ENCODE measurements around the gene EEFSEC. TPM values are rescaled to one million over a fixed set of nuclear protein-coding genes. Genes with fewer than 3 reads are reported as not detected.

The EEFSEC gene
- total RNA-seq, 2 donors from 2014 or later = 15.7 to 17.2 TPM

DNA sequence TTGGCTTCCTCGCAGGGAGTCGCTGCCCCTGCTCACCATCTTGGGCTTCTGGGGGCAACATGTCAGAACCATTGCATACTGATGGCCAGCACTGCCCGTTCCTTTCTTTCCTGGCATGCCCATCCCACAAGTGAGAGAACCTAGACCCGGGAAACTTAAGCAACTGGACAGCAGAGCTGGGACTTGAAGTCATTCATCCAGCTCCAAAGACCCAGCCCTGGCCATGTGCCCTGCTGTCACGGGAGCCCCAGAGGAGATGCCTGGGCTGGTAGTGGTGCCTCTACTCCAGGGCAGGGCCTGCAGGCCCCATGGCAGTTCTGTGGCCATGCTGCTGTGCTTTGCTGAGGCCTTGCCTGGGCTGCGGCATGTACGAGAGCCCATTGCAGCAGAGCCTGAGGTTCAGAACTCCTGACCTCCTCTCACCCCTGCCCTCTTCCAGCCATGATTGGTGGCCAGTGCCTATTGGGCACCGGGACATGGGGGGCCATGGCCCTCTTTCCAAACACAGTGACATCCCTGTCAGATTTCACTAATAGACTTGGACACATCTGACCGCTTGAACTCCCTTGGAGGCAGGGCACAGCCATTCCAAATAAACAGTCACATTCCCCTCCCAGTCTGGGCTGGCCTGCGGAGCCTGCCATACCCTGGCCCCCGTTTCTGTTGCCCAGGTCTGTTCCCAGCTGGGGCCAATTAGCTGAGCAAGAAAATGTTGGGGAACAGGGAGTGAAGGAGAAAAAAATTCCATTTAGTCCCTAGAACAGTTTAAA lies 115.9 kb downstream of the EEFSEC start:
- Mint-ChIP-seq H3K4me3 (no peak overlapping the region), H3K27me3 (ENCODE audit: low read depth) (no peaks in the 10 kb centered on the region), H3K9me3 (no peaks in the 10 kb centered on the region), H3K36me3 (ENCODE audit: insufficient read depth in 2 of 2) (no peaks in the 10 kb centered on the region), H3K4me1 (ENCODE audit: low read depth) (no peaks in the 10 kb centered on the region), H3K27ac (no peak overlapping the region)
- no peak for ATAC-seq (replicated peaks in 1 of 2)
- DNase-seq = no peak

DNA sequence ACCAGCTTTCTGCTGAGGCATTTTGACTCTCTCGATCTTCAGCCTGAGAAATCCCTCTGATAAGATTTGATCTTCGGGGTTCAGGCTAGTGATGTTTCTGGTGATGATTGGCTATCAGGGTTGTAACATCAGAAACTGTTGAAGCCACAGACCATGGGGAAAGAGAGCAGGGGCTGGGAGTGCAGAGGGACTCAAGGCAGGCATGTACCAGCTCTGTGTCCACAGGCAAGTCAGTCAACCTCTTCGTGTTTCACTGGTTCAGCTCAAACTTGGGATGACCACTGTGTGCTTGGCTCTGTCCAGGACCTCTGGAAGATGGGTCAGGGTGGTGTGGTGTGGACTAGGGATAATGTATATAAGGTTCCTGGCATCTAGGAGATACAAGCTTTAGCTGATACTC lies 116.5 kb downstream of the EEFSEC start:
- H3K36me3 Mint-ChIP-seq (ENCODE audit: insufficient read depth in 2 of 2) = no peaks in the 10 kb centered on the region
- H3K27ac Mint-ChIP-seq = no peak overlapping the region
- H3K4me3 Mint-ChIP-seq = no peak overlapping the region
- no peaks in the 10 kb centered on the region for H3K9me3 Mint-ChIP-seq
- no peaks in the 10 kb centered on the region for H3K27me3 Mint-ChIP-seq (ENCODE audit: low read depth)
- no peaks in the 10 kb centered on the region for H3K4me1 Mint-ChIP-seq (ENCODE audit: low read depth)
- ATAC-seq (replicated peaks in 1 of 2) (no peak), DNase-seq (no peak)

DNA sequence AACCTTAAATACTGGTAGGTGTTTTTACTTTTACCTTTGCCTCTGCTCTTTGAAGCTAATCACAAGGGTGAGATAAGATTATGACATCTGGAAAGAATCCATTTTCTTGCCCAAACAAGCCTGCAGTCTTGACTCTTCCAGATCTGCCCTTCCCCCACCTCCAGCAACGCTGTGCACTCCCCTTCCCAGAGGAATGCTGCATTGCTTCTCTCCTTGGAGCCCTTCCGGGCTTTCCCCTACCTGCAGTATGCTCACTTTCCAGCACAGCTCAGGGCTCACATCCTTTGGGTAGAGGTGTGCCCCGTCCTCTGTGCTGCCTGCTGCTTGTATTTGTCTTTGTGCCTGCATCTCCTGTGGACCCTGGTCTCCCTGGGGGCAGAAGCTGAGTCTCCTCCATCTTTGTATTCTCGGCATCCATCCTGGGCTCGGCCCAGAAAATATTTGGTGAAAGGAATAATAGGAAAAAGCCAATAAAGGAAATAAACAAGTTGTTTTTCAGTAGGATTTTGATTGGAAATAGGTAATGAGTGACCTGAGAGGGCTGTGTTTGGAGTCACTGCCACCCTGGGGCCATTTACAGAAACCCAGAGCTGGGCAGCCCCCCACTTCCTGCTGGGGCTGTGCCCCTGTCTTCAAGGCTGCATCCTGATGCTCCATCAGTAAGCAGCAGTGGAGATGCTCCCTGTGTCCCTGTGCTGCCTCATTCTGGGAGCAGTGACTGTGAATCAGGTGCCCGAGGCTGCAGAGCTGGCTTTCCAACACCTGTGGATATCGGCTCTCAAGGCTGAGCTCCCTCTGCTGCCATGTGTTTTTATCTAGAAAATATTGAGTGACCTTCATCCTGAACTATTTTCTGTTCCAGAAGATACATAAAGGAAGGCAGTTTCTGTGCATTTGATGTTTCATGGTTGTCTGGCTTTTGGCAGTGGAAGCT lies 117.5 kb downstream of the EEFSEC start:
- Mint-ChIP-seq H3K36me3 (ENCODE audit: insufficient read depth in 2 of 2) (no peaks in the 10 kb centered on the region), H3K9me3 (no peaks in the 10 kb centered on the region), H3K27me3 (ENCODE audit: low read depth) (no peaks in the 10 kb centered on the region), H3K27ac (no peak overlapping the region), H3K4me3 (no peak overlapping the region), H3K4me1 (ENCODE audit: low read depth) (no peaks in the 10 kb centered on the region)
- DNase-seq (no peak), ATAC-seq (replicated peaks in 1 of 2) (no peak)

DNA sequence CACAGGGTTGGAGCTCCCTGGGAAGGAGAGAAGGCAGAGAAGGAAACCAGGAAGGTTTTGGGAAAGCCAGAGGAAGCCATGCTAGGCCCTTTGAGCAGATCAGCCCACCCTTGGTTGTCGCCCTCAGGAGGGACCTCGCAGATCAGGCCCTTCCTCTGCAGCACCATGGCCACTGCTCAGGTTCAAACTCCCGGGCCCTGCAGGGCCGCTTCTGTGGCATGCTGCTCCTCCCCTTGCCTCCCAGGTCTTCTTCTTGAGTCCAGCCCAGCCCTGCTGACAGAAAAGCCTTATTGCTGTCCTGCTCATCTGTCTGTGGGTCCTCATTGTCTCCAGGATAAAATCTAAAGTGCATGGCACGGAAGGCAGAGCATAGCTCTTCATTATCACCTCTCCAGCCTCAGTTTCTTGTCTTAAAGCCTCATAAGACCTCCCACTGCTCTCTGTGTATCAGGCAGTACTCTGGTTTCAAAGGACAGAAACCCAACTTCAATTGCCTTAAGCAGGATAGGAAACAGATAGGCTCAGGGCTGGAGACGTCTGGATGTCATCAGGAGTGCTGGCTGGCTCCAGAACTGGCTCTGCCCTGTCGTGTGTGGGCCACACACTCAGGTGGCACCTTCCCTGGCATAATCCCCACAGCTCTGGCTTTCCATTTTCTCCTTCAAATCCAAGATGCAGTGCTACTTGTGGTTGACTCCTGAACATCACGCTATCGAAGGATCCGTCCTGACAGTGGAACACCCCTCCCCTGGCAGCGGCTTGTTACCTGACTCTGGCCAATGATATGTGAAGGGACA lies 118.5 kb downstream of the EEFSEC start:
- Mint-ChIP-seq H3K36me3 (ENCODE audit: insufficient read depth in 2 of 2) (no peaks in the 10 kb centered on the region), H3K27me3 (ENCODE audit: low read depth) (no peaks in the 10 kb centered on the region), H3K4me3 (no peak overlapping the region), H3K27ac (no peak overlapping the region), H3K4me1 (ENCODE audit: low read depth) (no peaks in the 10 kb centered on the region), H3K9me3 (no peaks in the 10 kb centered on the region)
- DNase-seq (no peak), ATAC-seq (replicated peaks in 1 of 2) (no peak)

DNA sequence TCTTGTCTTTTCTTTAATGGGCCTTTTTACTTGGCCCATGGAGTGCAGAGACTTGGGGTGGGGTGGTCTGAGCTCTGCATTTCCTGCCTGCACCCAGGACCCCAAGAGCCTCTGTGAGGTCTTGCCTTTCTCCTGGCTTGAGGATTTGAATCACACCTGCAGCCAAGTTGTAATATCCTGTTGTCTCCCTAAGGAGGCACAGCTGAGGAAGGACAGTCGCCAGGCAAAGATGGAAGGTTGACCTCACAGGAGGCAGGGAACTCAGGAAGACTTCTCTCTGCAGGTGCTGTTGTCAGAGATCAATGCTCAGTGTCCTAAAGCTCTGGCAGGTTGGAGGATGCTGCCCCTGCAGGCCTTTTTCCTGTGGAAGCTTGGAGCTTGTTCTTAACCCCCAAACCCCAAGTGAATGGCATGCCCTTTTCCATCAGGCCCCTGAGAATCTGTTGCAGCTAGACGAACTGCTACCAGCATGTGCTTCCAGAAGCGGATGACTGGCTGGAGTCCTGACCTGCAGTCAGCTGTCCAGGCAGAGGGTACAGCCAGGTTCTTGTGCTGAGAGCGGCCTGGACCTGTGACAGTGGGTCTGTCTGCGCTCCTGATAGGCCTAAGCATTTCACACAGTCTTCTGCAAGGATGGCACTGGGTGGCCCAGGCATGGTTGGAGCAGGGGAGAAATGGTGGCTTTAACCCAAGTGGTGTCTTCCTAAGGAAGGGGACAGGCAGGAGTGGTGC lies 120.0 kb downstream of the EEFSEC start:
- no peak overlapping the region for H3K4me3 Mint-ChIP-seq
- H3K36me3 Mint-ChIP-seq (ENCODE audit: insufficient read depth in 2 of 2) = no peaks in the 10 kb centered on the region
- H3K27ac Mint-ChIP-seq = no peak overlapping the region
- no peaks in the 10 kb centered on the region for H3K27me3 Mint-ChIP-seq (ENCODE audit: low read depth)
- no peak for ATAC-seq (replicated peaks in 1 of 2)
- no peak for DNase-seq
- no peaks in the 10 kb centered on the region for H3K9me3 Mint-ChIP-seq
- no peaks in the 10 kb centered on the region for H3K4me1 Mint-ChIP-seq (ENCODE audit: low read depth)

DNA sequence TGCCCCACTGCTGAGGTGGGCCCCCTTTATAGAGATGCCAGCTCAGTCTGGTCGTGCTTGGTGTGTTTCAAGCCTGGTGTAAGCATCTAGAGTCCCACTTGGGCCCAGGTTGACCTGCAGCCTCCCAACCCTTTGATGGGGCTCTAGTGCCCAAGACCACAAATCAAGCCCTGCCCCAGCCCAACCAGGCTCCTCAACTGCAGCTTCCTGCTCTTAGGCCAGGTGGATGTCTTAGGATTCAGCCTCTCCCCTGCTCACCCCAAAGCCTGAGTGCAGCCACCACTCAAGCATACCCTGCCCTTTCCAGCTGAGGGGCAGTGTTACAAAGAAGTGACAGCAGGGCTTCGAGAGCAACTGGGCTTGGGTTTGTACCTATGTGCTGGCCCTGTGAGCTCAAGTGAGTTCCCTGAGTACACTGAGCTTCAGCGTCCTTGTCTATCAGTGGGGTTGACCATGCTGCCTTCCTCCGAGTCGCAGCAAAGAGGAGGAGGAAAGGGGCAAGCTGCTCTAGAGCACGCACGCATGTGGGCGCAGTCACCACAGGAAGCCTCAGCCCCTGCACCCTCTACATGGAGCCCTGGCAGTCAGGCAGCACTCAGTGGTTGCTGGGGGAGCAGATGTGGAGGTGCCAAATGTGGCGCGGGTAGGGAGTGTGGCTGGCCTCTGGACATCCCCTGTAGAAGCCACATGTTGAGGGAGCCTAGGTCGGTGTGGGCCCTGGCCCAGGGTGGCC lies 120.7 kb downstream of the EEFSEC start:
- Mint-ChIP-seq H3K36me3 (ENCODE audit: insufficient read depth in 2 of 2) (no peaks in the 10 kb centered on the region), H3K27me3 (ENCODE audit: low read depth) (no peaks in the 10 kb centered on the region), H3K9me3 (no peaks in the 10 kb centered on the region), H3K27ac (no peak overlapping the region), H3K4me1 (ENCODE audit: low read depth) (no peaks in the 10 kb centered on the region), H3K4me3 (no peak overlapping the region)
- DNase-seq (no peak), ATAC-seq (replicated peaks in 1 of 2) (peak in 1 of 2 donors; percentile 13)

DNA sequence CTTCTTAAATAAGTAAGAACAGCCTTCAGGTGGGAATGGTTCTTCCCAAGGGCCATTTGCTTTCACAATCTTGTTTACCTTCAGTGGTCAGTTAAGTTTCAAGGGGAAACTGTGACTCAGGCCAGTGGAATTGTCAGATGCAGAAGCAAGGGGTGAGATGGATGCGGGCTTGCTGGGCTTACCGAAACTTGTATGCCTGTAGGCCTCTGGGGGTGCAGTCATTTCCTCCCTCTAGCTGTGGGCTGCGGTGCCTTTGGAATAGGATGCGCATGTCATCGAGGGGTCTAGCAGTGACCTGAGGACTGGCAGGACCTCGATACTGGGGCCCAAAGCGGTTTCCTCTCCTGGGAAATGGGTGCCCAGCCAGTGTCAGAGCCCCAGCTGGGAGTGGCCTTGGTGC lies 121.6 kb downstream of the EEFSEC start:
- no peaks in the 10 kb centered on the region for H3K4me1 Mint-ChIP-seq (ENCODE audit: low read depth)
- no peak for DNase-seq
- no peak for ATAC-seq (replicated peaks in 1 of 2)

DNA sequence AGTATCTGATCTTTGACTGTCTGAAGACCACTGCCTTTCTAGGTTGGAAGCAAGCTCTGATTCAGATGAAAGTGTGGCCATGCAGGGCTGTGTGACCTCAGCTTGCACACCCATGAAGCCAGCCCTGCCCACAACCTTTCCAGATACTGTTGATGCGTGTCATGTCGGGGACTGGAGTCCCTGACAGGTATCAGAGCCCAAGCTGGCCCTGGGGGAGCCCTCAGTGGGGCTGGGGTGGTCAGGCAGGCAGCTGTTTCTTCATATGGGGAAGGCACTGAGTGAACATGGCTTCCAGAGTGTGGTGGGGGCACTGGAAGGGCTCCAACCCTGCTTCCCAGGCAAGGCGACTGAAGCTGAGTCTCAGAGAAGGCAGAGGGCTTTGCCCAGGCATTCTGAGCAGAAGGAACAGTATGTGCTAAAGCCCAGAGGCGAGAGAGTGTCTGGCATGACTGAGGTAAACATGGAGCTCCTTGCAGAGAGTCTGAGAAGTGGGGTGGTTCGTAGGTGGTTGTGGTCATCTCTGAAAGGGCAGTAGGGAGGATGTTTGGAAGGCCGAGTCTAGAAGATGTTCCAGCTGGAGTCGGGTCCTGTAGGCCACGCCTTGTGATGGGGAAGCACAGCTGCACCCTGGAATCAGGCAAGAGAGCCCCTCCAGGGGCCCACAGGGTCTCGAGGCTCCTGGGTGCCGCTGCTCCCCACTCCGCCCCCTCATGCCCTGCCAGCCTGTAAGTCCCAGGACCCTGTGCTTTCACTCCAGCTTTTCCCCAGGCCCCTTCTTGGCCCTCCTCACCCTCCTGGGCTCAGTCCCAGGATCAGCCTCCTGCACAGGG lies 122.2 kb downstream of the EEFSEC start:
- no peaks in the 10 kb centered on the region for H3K36me3 Mint-ChIP-seq (ENCODE audit: insufficient read depth in 2 of 2)
- H3K4me1 Mint-ChIP-seq (ENCODE audit: low read depth) = no peaks in the 10 kb centered on the region
- no peak for DNase-seq
- H3K4me3 Mint-ChIP-seq = no peak overlapping the region
- no peak for ATAC-seq (replicated peaks in 1 of 2)
- H3K9me3 Mint-ChIP-seq = no peaks in the 10 kb centered on the region
- H3K27me3 Mint-ChIP-seq (ENCODE audit: low read depth) = no peaks in the 10 kb centered on the region
- no peak overlapping the region for H3K27ac Mint-ChIP-seq

More for the DNA sequence above, 121.6 kb downstream of the EEFSEC start:
- H3K9me3 Mint-ChIP-seq = no peaks in the 10 kb centered on the region
- no peak overlapping the region for H3K27ac Mint-ChIP-seq
- H3K4me3 Mint-ChIP-seq = no peak overlapping the region
- no peaks in the 10 kb centered on the region for H3K36me3 Mint-ChIP-seq (ENCODE audit: insufficient read depth in 2 of 2)
- H3K27me3 Mint-ChIP-seq (ENCODE audit: low read depth) = no peaks in the 10 kb centered on the region

DNA sequence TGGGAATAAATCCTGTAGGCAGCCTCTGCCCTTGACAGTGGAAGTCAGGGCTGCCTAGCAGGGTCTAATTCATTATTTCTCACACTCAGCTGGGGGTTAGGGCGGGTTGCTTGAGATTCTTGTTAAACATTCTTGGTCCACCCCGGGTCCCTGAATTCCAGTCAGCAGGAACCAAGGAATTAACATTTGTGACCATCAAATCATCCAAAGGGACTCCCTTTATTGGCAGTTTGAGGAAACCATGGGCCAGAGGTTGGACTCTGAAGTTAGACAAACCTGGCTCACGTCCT lies 122.8 kb downstream of the EEFSEC start:
- no peak overlapping the region for H3K4me3 Mint-ChIP-seq
- H3K27ac Mint-ChIP-seq = no peak overlapping the region
- H3K36me3 Mint-ChIP-seq (ENCODE audit: insufficient read depth in 2 of 2) = no peaks in the 10 kb centered on the region
- no peak for DNase-seq
- no peaks in the 10 kb centered on the region for H3K9me3 Mint-ChIP-seq
- no peaks in the 10 kb centered on the region for H3K27me3 Mint-ChIP-seq (ENCODE audit: low read depth)
- H3K4me1 Mint-ChIP-seq (ENCODE audit: low read depth) = no peaks in the 10 kb centered on the region
- no peak for ATAC-seq (replicated peaks in 1 of 2)

DNA sequence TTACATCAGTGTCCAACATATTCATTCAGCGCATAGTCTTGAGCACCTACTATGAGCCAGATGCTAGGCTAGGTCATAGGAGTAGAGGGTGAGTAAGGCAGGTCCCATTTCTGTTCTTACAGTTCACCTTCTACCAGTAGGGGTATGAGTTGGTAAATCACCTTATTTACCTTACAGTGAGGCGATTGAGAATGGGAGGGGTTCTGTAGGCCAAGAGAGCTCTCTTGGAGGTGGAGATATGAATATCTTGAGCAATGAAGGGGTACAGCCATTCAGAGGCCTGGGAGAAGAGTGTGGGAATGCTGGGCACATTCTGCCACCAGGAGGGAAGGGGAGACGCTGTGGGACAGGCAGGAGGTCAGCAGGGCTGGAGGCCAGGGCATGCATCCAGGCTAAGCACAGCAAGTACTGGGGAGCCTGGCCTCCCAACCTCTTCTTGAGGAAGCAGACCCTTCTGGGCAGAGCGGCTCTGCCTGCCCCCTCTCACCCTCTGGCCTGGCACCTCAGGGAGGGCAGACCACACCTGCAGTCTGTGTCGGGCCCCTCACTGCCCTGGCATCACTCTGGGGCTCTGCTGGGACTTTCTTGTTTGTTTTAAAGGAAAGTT lies 123.4 kb downstream of the EEFSEC start:
- Mint-ChIP-seq H3K27me3 (ENCODE audit: low read depth) (no peaks in the 10 kb centered on the region), H3K4me3 (no peak overlapping the region), H3K9me3 (no peaks in the 10 kb centered on the region), H3K36me3 (ENCODE audit: insufficient read depth in 2 of 2) (no peaks in the 10 kb centered on the region), H3K27ac (no peak overlapping the region), H3K4me1 (ENCODE audit: low read depth) (no peaks in the 10 kb centered on the region)
- ATAC-seq (replicated peaks in 1 of 2) (no peak), DNase-seq (no peak)

DNA sequence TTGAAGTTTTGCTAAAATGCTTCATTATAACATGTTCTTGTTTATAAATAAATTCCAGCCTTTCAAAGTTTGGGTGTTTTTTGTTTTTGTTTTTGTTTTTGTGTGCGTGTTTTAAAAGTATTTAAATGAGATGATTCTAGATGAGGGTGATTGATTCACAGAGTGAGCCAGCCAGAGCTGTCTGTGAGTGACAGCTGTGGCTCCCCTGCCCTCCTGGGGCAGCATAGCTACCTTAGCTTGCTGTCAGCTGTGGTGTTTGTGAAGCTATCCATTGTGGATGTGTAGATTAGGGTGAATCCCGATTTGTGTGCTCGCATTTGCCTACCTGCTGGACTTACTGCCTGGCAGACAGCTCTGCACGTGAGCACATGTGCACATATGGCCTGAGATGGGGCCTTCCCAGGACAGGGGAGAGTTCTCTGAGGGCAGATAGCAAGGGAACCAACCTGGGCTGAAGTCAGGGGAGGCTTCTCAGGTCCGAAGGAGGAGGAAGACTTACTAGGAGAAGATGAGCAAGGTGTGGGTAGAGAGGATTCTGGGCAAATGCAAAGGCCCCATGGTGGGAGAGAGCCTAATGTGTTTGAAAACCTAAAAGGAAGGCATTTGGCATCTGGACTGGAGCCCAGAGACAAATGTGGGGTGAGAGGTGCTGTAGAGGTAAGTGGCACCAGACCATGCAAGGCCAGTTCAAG lies 124.2 kb downstream of the EEFSEC start:
- Mint-ChIP-seq H3K27me3 (ENCODE audit: low read depth) (no peaks in the 10 kb centered on the region), H3K4me1 (ENCODE audit: low read depth) (no peaks in the 10 kb centered on the region), H3K36me3 (ENCODE audit: insufficient read depth in 2 of 2) (peaks cover 0 to 1% of the 10 kb centered on the region in 2 donors), H3K9me3 (no peaks in the 10 kb centered on the region), H3K27ac (no peak overlapping the region), H3K4me3 (no peak overlapping the region)
- no peak for DNase-seq
- ATAC-seq (replicated peaks in 1 of 2) = no peak

Measured in activated T-cell treated with anti-CD3 and anti-CD28 coated beads, Interleukin-2, amount 50 U/mL, for 72 hours (primary cell).